ENCODE results near the gene MARVELD3. TPM values are rescaled to one million over a fixed set of nuclear protein-coding genes. Genes with fewer than 3 reads are reported as not detected.

MARVELD3 gene
- total and polyA plus RNA-seq, 4 donors = 3.6 to 9.3 (median 8.2) TPM

GRCh38 chr16:71631776-71632175 lies 5.8 kb downstream of the MARVELD3 start:
- Histone ChIP-seq H3K27me3 (ENCODE audit: control insufficient read depth in 3 of 3, insufficient read depth in 3 of 3, low read length in 2 of 3) (peaks cover 0 to 10% (median 3%) of the 10 kb centered on the region in 3 donors), H3K27ac (ENCODE audit: low read depth in 1 of 2, low read length in 1 of 2) (no peak overlapping the region), H3K36me3 (ENCODE audit: control insufficient read depth in 4 of 4, insufficient read depth in 4 of 4, low read length in 4 of 4) (peaks cover 0 to 2% (median 0%) of the 10 kb centered on the region in 4 donors), H3K4me3 (no peak overlapping the region), H3K9me3 (ENCODE audit: control insufficient read depth in 4 of 4, insufficient read depth in 3 of 4, low read length in 3 of 4) (no peaks in the 10 kb centered on the region), H3K9ac (ENCODE audit: insufficient read depth in 1 of 2, low read length in 2 of 2) (no peak overlapping the region), H3K4me1 (ENCODE audit: control insufficient read depth in 5 of 5, insufficient read depth in 5 of 5, low read length in 5 of 5) (peaks cover 0 to 10% (median 0%) of the 10 kb centered on the region in 5 donors)
- TF ChIP-seq CTCF (IDR thresholded peaks at IDR 0.05; ENCODE audit: control extremely low read depth, extremely low read depth) = no peak
- WGBS, 2 donors = 70 to 73% methylated on average over 4 of the region's 4 CpGs
- DNase-seq (no peak), ATAC-seq (ENCODE audit: insufficient read depth, low FRiP score) (no peak)

DNA sequence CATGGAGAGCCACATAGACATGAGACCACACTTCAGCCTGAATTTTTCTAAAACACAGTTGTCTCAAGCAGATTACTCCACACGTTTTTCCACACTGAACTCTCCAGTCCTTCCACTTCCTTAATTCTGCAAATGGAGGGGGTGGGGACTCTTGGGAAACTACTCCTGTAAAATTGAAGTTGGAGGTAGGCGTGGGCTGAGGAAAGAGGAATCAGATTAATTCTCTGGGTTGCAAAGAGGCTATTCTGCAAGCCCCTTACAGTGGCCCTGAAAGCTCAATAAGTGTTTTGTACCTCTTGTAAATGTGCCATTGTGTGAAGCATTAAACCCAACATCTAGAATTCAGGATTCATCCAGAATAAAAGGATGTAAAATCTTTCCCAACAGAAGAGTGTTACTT lies 9.6 kb downstream of the MARVELD3 start:
- ATAC-seq (ENCODE audit: insufficient read depth, low FRiP score) = no peak
- WGBS, 2 donors = 34% methylated on average over 2 of the region's 2 CpGs
- H3K27ac ChIP-seq (ENCODE audit: low read depth in 1 of 2, low read length in 1 of 2) = no peak overlapping the region
- no peaks in the 10 kb centered on the region for H3K4me1 ChIP-seq (ENCODE audit: control insufficient read depth in 5 of 5, insufficient read depth in 5 of 5, low read length in 5 of 5)
- H3K4me3 ChIP-seq = no peak overlapping the region
- no peak for TF ChIP-seq CTCF (IDR thresholded peaks at IDR 0.05; ENCODE audit: control extremely low read depth, extremely low read depth)
- DNase-seq = no peak
- H3K36me3 ChIP-seq (ENCODE audit: control insufficient read depth in 4 of 4, insufficient read depth in 4 of 4, low read length in 4 of 4) = peaks cover 0 to 4% (median 0%) of the 10 kb centered on the region in 4 donors
- H3K9me3 ChIP-seq (ENCODE audit: control insufficient read depth in 4 of 4, insufficient read depth in 3 of 4, low read length in 3 of 4) = no peaks in the 10 kb centered on the region
- no peaks in the 10 kb centered on the region for H3K27me3 ChIP-seq (ENCODE audit: control insufficient read depth in 3 of 3, insufficient read depth in 3 of 3, low read length in 2 of 3)
- no peak overlapping the region for H3K9ac ChIP-seq (ENCODE audit: insufficient read depth in 1 of 2, low read length in 2 of 2)

DNA sequence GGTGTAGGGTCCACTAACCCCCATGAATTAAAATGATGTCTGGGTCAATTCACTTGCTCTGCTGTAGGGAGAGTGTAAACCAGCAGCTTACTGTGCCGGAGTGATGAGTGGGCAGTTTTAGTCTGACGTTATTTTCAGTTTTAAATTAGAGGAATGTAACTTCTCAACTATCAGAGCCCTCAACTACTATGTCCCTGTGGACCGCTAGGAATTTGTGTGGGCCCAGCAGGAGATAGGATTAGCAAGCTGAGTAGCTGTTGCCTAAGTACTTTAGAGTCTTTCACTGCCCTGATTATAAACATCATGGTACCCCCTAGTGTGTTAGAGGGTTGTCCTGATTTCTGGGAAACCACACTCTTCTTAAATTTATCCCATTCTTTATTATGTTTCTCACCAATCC lies 11.4 kb downstream of the MARVELD3 start:
- H3K9ac ChIP-seq (ENCODE audit: insufficient read depth in 1 of 2, low read length in 2 of 2) = no peak overlapping the region
- DNase-seq = no peak
- no peak for TF ChIP-seq CTCF (IDR thresholded peaks at IDR 0.05; ENCODE audit: control extremely low read depth, extremely low read depth)
- WGBS, 2 donors = 81 to 84% methylated on average over 3 of the region's 3 CpGs
- no peak for ATAC-seq (ENCODE audit: insufficient read depth, low FRiP score)
- H3K4me1 ChIP-seq (ENCODE audit: control insufficient read depth in 5 of 5, insufficient read depth in 5 of 5, low read length in 5 of 5) = no peaks in the 10 kb centered on the region
- no peaks in the 10 kb centered on the region for H3K9me3 ChIP-seq (ENCODE audit: control insufficient read depth in 4 of 4, insufficient read depth in 3 of 4, low read length in 3 of 4)
- H3K27me3 ChIP-seq (ENCODE audit: control insufficient read depth in 3 of 3, insufficient read depth in 3 of 3, low read length in 2 of 3) = no peaks in the 10 kb centered on the region
- H3K36me3 ChIP-seq (ENCODE audit: control insufficient read depth in 4 of 4, insufficient read depth in 4 of 4, low read length in 4 of 4) = peaks cover 0 to 7% (median under 1%) of the 10 kb centered on the region in 4 donors
- no peak overlapping the region for H3K4me3 ChIP-seq
- H3K27ac ChIP-seq (ENCODE audit: low read depth in 1 of 2, low read length in 1 of 2) = no peak overlapping the region

DNA sequence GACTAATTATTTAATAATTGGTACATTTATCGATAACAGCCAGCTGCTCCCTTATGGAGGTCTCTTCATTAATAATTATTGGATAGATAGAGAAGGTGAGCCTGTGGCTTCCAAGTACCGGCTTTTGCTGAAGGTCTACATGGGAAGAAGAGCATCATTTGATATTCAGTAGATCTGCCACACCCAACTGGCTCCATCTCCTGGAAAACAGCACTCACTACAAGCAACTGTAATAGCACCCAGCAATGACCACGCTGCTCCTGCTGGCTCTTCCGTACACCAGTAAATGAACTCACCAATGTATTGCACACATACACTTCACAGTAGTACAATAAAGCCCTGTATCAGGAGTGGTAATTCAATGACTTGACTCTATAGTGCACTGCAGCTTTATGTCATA lies 19.5 kb downstream of the MARVELD3 start:
- no peak overlapping the region for H3K9ac ChIP-seq (ENCODE audit: insufficient read depth in 1 of 2, low read length in 2 of 2)
- ATAC-seq (ENCODE audit: insufficient read depth, low FRiP score) = no peak
- 80 to 90% methylated on average over 4 of the region's 4 CpGs for WGBS, 2 donors
- peaks cover 6 to 19% (median 17%) of the 10 kb centered on the region in 4 donors for H3K36me3 ChIP-seq (ENCODE audit: control insufficient read depth in 4 of 4, insufficient read depth in 4 of 4, low read length in 4 of 4)
- no peak overlapping the region for H3K27ac ChIP-seq (ENCODE audit: low read depth in 1 of 2, low read length in 1 of 2)
- TF ChIP-seq CTCF (IDR thresholded peaks at IDR 0.05; ENCODE audit: control extremely low read depth, extremely low read depth) = no peak
- no peaks in the 10 kb centered on the region for H3K9me3 ChIP-seq (ENCODE audit: control insufficient read depth in 4 of 4, insufficient read depth in 3 of 4, low read length in 3 of 4)
- H3K4me1 ChIP-seq (ENCODE audit: control insufficient read depth in 5 of 5, insufficient read depth in 5 of 5, low read length in 5 of 5) = no peaks in the 10 kb centered on the region
- H3K27me3 ChIP-seq (ENCODE audit: control insufficient read depth in 3 of 3, insufficient read depth in 3 of 3, low read length in 2 of 3) = no peaks in the 10 kb centered on the region
- no peak overlapping the region for H3K4me3 ChIP-seq
- peak in 1 of 3 donors; percentile 6 for DNase-seq

Measured in lung (tissue), 12 donors.